ENCODE data around the gene SELENOI. TPM values are rescaled to one million over a fixed set of nuclear protein-coding genes. Genes with fewer than 3 reads are reported as not detected.
"Not testable (repeated sequence)": the region's sequence is repeated elsewhere in the genome, so short reads cannot be mapped to it uniquely, and the experiment has no call there.

Gene SELENOI
- total and polyA plus RNA-seq, 4 experiments from 2014 or later = 2.7 to 20.0 (median 11.4) TPM

GRCh38 chr2:26325851-26326250 lies 20.1 kb upstream of the SELENOI start:
- intact Hi-C loops (cut with micrococcal nuclease) = no loop called here
- Histone ChIP-seq H3K27me3 (ENCODE audit: insufficient read depth, low read length) (no peaks in the 10 kb centered on the region), H3K36me3 (ENCODE audit: insufficient read depth, low read length) (no peaks in the 10 kb centered on the region), H3K4me3 (ENCODE audit: low read length in 2 of 2) (no peak overlapping the region), H3K4me1 (ENCODE audit: insufficient read depth, low read length) (peaks cover 8% of the 10 kb centered on the region), H3K27ac (ENCODE audit: low read depth, low read length) (no peak overlapping the region), H3K9me3 (ENCODE audit: control insufficient read depth in 1 of 2, low read length in 2 of 2) (no peaks in the 10 kb centered on the region)
- DNase-seq = no peak
- Mint-ChIP-seq H3K4me3 (no peak overlapping the region), H3K27me3 (no peaks in the 10 kb centered on the region), H3K36me3 (no peaks in the 10 kb centered on the region), H3K4me1 (peaks cover 6 to 8% (median 7%) of the 10 kb centered on the region in 4 donors), H3K27ac (no peak overlapping the region), H3K9me3 (no peaks in the 10 kb centered on the region)
- CTCF ChIA-PET (ENCODE audit: partially characterized antibody) = no interaction called here
- POLR2A ChIA-PET (ENCODE audit: partially characterized antibody) = no interaction called here

GRCh38 chr2:26326514-26326913 lies 19.4 kb upstream of the SELENOI start:
- H3K4me3 ChIP-seq (ENCODE audit: low read length in 2 of 2) = no peak overlapping the region
- Mint-ChIP-seq H3K4me3 (no peak overlapping the region), H3K27ac (no peak overlapping the region), H3K36me3 (no peaks in the 10 kb centered on the region), H3K9me3 (no peaks in the 10 kb centered on the region), H3K4me1 (peaks cover 6 to 8% (median 7%) of the 10 kb centered on the region in 4 donors), H3K27me3 (no peaks in the 10 kb centered on the region)
- H3K4me1 ChIP-seq (ENCODE audit: insufficient read depth, low read length) = peaks cover 8% of the 10 kb centered on the region
- no peak overlapping the region for H3K27ac ChIP-seq (ENCODE audit: low read depth, low read length)
- H3K27me3 ChIP-seq (ENCODE audit: insufficient read depth, low read length) = no peaks in the 10 kb centered on the region
- H3K36me3 ChIP-seq (ENCODE audit: insufficient read depth, low read length) = no peaks in the 10 kb centered on the region
- intact Hi-C loops (cut with micrococcal nuclease) = no loop called here
- no peaks in the 10 kb centered on the region for H3K9me3 ChIP-seq (ENCODE audit: control insufficient read depth in 1 of 2, low read length in 2 of 2)
- no peak for DNase-seq
- ChIA-PET CTCF (ENCODE audit: partially characterized antibody) (no interaction called here), POLR2A (ENCODE audit: partially characterized antibody) (interaction anchor here (0.6 to 1.2 kb wide), 2 partner anchors 19 to 161 kb away, joined by 3 to 4 read pairs; partner anchors contain the start of gene SELENOI)

- Histone ChIP-seq H3K4me3 (ENCODE audit: low read length in 2 of 2) (no peak overlapping the region), H3K9me3 (ENCODE audit: control insufficient read depth in 1 of 2, low read length in 2 of 2) (no peaks in the 10 kb centered on the region), H3K27ac (ENCODE audit: low read depth, low read length) (no peak overlapping the region), H3K36me3 (ENCODE audit: insufficient read depth, low read length) (no peaks in the 10 kb centered on the region), H3K4me1 (ENCODE audit: insufficient read depth, low read length) (peaks cover 8% of the 10 kb centered on the region), H3K27me3 (ENCODE audit: insufficient read depth, low read length) (no peaks in the 10 kb centered on the region)
- CTCF ChIA-PET (ENCODE audit: partially characterized antibody) = no interaction called here
- intact Hi-C loops (cut with micrococcal nuclease) = no loop called here
- H3K4me3 Mint-ChIP-seq = no peak overlapping the region
- POLR2A ChIA-PET (ENCODE audit: partially characterized antibody) = interaction anchor here (0.6 to 1.2 kb wide), 2 partner anchors 18 to 162 kb away, joined by 3 to 4 read pairs; partner anchors contain the start of gene SELENOI
- H3K27ac Mint-ChIP-seq = no peak overlapping the region
- H3K36me3 Mint-ChIP-seq = no peaks in the 10 kb centered on the region
- H3K4me1 Mint-ChIP-seq = peaks cover 6 to 10% (median 8%) of the 10 kb centered on the region in 4 donors
- no peaks in the 10 kb centered on the region for H3K9me3 Mint-ChIP-seq
- no peak for DNase-seq
- no peaks in the 10 kb centered on the region for H3K27me3 Mint-ChIP-seq
Measured at GRCh38 chr2:26327291-26328272, 18.4 kb upstream of the SELENOI start.

DNA sequence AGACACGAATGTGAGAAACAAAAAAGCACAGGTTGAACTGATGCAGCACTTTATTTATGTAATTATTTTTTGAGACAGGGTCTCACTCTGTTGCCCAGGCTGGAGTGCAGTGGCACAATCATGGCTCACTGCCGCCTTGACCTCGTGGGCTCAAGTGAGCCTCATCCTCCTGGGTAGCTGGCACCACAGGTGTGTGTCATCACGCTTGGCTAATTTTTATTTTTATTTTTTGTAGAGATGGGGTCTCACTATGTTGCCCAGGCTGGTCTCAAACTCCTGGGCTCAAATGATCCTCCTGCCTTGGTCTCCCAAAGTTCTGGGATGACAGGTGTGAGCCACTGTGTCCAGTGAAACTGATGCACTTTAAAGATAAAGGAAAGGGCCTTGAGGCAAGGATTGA lies 16.9 kb upstream of the SELENOI start:
- H3K27ac ChIP-seq (ENCODE audit: low read depth, low read length); H3K36me3 ChIP-seq (ENCODE audit: insufficient read depth, low read length); H3K36me3 Mint-ChIP-seq; POLR2A ChIA-PET (ENCODE audit: partially characterized antibody); H3K4me1 ChIP-seq (ENCODE audit: insufficient read depth, low read length); H3K4me3 ChIP-seq (ENCODE audit: low read length in 2 of 2); H3K9me3 Mint-ChIP-seq; H3K27ac Mint-ChIP-seq; H3K27me3 ChIP-seq (ENCODE audit: insufficient read depth, low read length); intact Hi-C loops (cut with micrococcal nuclease); H3K27me3 Mint-ChIP-seq; DNase-seq; H3K4me3 Mint-ChIP-seq; H3K9me3 ChIP-seq (ENCODE audit: control insufficient read depth in 1 of 2, low read length in 2 of 2): not testable (repeated sequence)
- CTCF ChIA-PET (ENCODE audit: partially characterized antibody) = interaction anchor here (0.8 to 2.5 kb wide), 7 partner anchors 29 to 378 kb away, joined by 3 to 9 read pairs (median 4); no protein-coding TSS in a partner anchor
- peaks cover 6 to 10% (median 8%) of the 10 kb centered on the region in 4 donors for H3K4me1 Mint-ChIP-seq

DNA sequence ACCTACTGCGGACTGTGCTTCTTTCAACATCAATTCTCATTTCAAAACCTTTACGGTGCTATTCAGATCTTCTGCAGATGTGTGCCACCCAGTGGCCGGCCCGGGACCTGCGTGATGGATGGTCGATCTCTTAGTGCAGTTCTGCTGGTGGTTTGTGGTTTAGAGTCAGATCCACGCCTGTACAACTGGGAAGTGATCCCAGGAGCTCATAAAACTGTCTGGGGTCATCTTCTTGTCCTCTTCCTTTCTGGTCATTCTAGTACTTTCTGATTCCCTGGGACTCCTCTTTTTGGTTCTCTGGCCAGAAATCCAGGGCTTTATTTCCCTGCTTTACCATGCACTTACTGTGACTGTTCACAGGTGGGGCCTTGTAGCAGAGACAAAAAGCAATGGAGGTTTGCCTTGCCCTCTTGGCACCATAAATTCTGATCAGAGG lies 15.8 kb upstream of the SELENOI start:
- H3K9me3 Mint-ChIP-seq = no peaks in the 10 kb centered on the region
- H3K4me1 ChIP-seq (ENCODE audit: insufficient read depth, low read length) = peaks cover 8% of the 10 kb centered on the region
- H3K36me3 ChIP-seq (ENCODE audit: insufficient read depth, low read length) = no peaks in the 10 kb centered on the region
- H3K4me3 Mint-ChIP-seq = peak overlapping the region in 1 of 8 donors; percentile 60
- peak; percentile 71 to 81 (median 73) for DNase-seq
- no peak overlapping the region for H3K4me3 ChIP-seq (ENCODE audit: low read length in 2 of 2)
- POLR2A ChIA-PET (ENCODE audit: partially characterized antibody) = interaction anchor here (0.6 to 1.0 kb wide), 2 partner anchors 15 to 146 kb away, joined by 3 read pairs; no protein-coding TSS in a partner anchor
- no peaks in the 10 kb centered on the region for H3K27me3 ChIP-seq (ENCODE audit: insufficient read depth, low read length)
- H3K36me3 Mint-ChIP-seq = no peaks in the 10 kb centered on the region
- intact Hi-C loops (cut with micrococcal nuclease) = loop anchor here (1.0 to 5.0 kb wide), 6 partner anchors 31 to 1043 kb away; partner anchors contain the start of genes HADHA and HADHB
- CTCF ChIA-PET (ENCODE audit: partially characterized antibody) = interaction anchor here (0.8 to 2.5 kb wide), 14 partner anchors 15 to 379 kb away, joined by 3 to 9 read pairs (median 4); partner anchors contain the start of genes ADGRF3 and SELENOI
- no peaks in the 10 kb centered on the region for H3K27me3 Mint-ChIP-seq
- no peak overlapping the region for H3K27ac ChIP-seq (ENCODE audit: low read depth, low read length)
- H3K27ac Mint-ChIP-seq = peak overlapping the region in 2 of 7 donors; percentile 24 to 31
- no peaks in the 10 kb centered on the region for H3K9me3 ChIP-seq (ENCODE audit: control insufficient read depth in 1 of 2, low read length in 2 of 2)
- H3K4me1 Mint-ChIP-seq = peaks cover 6 to 10% (median 8%) of the 10 kb centered on the region in 4 donors

DNA sequence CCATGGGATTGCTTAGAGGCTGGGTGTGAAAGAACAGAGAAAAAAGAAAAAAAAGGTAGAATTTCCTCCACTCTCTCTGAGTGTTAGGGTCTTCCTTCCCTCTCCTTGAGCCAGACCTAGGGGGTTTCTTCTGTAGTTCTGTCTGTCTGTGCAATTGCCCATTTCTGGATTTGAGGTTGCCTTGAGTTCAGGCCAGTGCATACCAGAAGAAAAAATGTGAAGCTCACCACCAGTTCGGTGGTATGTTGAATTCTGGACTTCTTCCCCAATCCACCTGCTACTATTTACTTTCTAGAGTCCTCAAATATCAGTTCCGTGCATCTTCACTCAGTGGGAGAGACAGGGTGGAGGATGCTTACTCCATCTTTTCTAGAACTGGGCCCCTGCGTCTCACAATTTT lies 15.3 kb upstream of the SELENOI start:
- intact Hi-C loops (cut with micrococcal nuclease) = loop anchor here (1.0 to 5.0 kb wide), 6 partner anchors 31 to 1043 kb away; partner anchors contain the start of genes HADHA and HADHB
- Mint-ChIP-seq H3K4me3 (no peak overlapping the region), H3K9me3 (no peaks in the 10 kb centered on the region), H3K4me1 (peaks cover 6 to 10% (median 8%) of the 10 kb centered on the region in 4 donors), H3K27ac (no peak overlapping the region), H3K36me3 (no peaks in the 10 kb centered on the region), H3K27me3 (no peaks in the 10 kb centered on the region)
- H3K27ac ChIP-seq (ENCODE audit: low read depth, low read length) = no peak overlapping the region
- no peaks in the 10 kb centered on the region for H3K9me3 ChIP-seq (ENCODE audit: control insufficient read depth in 1 of 2, low read length in 2 of 2)
- POLR2A ChIA-PET (ENCODE audit: partially characterized antibody) = interaction anchor here (0.6 to 1.0 kb wide), 2 partner anchors 14 to 146 kb away, joined by 3 read pairs; no protein-coding TSS in a partner anchor
- H3K4me3 ChIP-seq (ENCODE audit: low read length in 2 of 2) = no peak overlapping the region
- H3K27me3 ChIP-seq (ENCODE audit: insufficient read depth, low read length) = no peaks in the 10 kb centered on the region
- peaks cover 8% of the 10 kb centered on the region for H3K4me1 ChIP-seq (ENCODE audit: insufficient read depth, low read length)
- H3K36me3 ChIP-seq (ENCODE audit: insufficient read depth, low read length) = no peaks in the 10 kb centered on the region
- CTCF ChIA-PET (ENCODE audit: partially characterized antibody) = interaction anchor here (0.7 to 2.5 kb wide), 18 partner anchors 11 to 632 kb away, joined by 3 to 9 read pairs (median 4); partner anchors contain the start of genes ADGRF3 and SELENOI
- DNase-seq = no peak

GRCh38 chr2:26331321-26331720 lies 14.6 kb upstream of the SELENOI start:
- H3K4me3 Mint-ChIP-seq; H3K27me3 ChIP-seq (ENCODE audit: insufficient read depth, low read length); H3K27ac Mint-ChIP-seq; H3K36me3 Mint-ChIP-seq; H3K4me3 ChIP-seq (ENCODE audit: low read length in 2 of 2); H3K9me3 ChIP-seq (ENCODE audit: control insufficient read depth in 1 of 2, low read length in 2 of 2); H3K9me3 Mint-ChIP-seq; H3K27ac ChIP-seq (ENCODE audit: low read depth, low read length); H3K4me1 ChIP-seq (ENCODE audit: insufficient read depth, low read length); H3K27me3 Mint-ChIP-seq; H3K36me3 ChIP-seq (ENCODE audit: insufficient read depth, low read length); DNase-seq; POLR2A ChIA-PET (ENCODE audit: partially characterized antibody): not testable (repeated sequence)
- CTCF ChIA-PET (ENCODE audit: partially characterized antibody) = interaction anchor here (0.7 to 2.5 kb wide), 17 partner anchors 12 to 633 kb away, joined by 3 to 9 read pairs (median 4); partner anchors contain the start of genes ADGRF3 and SELENOI
- intact Hi-C loops (cut with micrococcal nuclease) = loop anchor here (2.0 to 5.0 kb wide), 3 partner anchors 87 to 1044 kb away; partner anchors contain the start of genes HADHA and HADHB
- peaks cover 7 to 10% (median 8%) of the 10 kb centered on the region in 4 donors for H3K4me1 Mint-ChIP-seq
